Naive B cell (primary cell): ENCODE data around the gene NLRC5. TPM values are rescaled to one million over a fixed set of nuclear protein-coding genes. Genes with fewer than 3 reads are reported as not detected.
"Not testable (repeated sequence)": the region's sequence is repeated elsewhere in the genome, so short reads cannot be mapped to it uniquely, and the experiment has no call there.

Source experiments
- ATAC-seq, 2 donors: fragments of 150-1000 bp; cut with Tn5 transposase; 2 replicates each; pipeline ENCODE4 v1.10.0; 2021; ENCODE audit warnings: low read depth in 2 of 2, mild to moderate bottlenecking in 2 of 2, moderate library complexity in 2 of 2
- DNase-seq: peaks from one replicate; pipeline ENCODE4 v3.0.0; 2022
- H3K27ac Mint-ChIP-seq, 6 donors: one replicate each; pipeline ENCODE4 v1.8.0; 2020 to 2022; ENCODE audit warnings: mild to moderate bottlenecking in 6 of 6, mixed read lengths in 6 of 6, moderate library complexity in 5 of 6, inconsistent platforms in 2 of 6
- H3K27me3 Mint-ChIP-seq, 3 donors: one replicate each; pipeline ENCODE4 v1.8.0; 2021 to 2022; ENCODE audit warnings: mixed read lengths in 3 of 3, mild to moderate bottlenecking in 1 of 3
- H3K36me3 Mint-ChIP-seq, 2 donors: one replicate each; pipeline ENCODE4 v1.8.0; 2020 to 2022; ENCODE audit warnings: mixed read lengths in 2 of 2, inconsistent platforms in 1 of 2, mild to moderate bottlenecking in 1 of 2
- H3K4me1 Mint-ChIP-seq, 3 donors: one replicate each; pipeline ENCODE4 v1.8.0; 2020 to 2022; ENCODE audit warnings: mixed read lengths in 3 of 3, inconsistent platforms in 1 of 3, mild to moderate bottlenecking in 1 of 3, moderate library complexity in 1 of 3
- H3K4me3 Mint-ChIP-seq, 8 donors: one replicate each; pipeline ENCODE4 v1.8.0; 2020 to 2022; ENCODE audit warnings: mild to moderate bottlenecking in 8 of 8, mixed read lengths in 8 of 8, moderate library complexity in 8 of 8, inconsistent platforms in 2 of 8
- H3K9me3 Mint-ChIP-seq, 7 donors: one replicate each; pipeline ENCODE4 v1.8.0; 2020 to 2022; ENCODE audit warnings: mixed read lengths in 7 of 7, mild to moderate bottlenecking in 5 of 7, inconsistent platforms in 2 of 7, moderate library complexity in 1 of 7
- polyA plus RNA-seq, 6 donors: library from polyadenylated mRNA; unstranded; fragments of 300-500 nt; fragmentation: Illumina TruSeq; gene quantifications; one replicate each; pipeline ENCODE4 v1.2.3, GENCODE V29; 2021; ENCODE audit warnings: low read depth in 6 of 6

The NLRC5 gene
- polyA plus RNA-seq, 6 donors from 2014 or later, result 2.9 to 42.9 (median 29.9) TPM

DNA sequence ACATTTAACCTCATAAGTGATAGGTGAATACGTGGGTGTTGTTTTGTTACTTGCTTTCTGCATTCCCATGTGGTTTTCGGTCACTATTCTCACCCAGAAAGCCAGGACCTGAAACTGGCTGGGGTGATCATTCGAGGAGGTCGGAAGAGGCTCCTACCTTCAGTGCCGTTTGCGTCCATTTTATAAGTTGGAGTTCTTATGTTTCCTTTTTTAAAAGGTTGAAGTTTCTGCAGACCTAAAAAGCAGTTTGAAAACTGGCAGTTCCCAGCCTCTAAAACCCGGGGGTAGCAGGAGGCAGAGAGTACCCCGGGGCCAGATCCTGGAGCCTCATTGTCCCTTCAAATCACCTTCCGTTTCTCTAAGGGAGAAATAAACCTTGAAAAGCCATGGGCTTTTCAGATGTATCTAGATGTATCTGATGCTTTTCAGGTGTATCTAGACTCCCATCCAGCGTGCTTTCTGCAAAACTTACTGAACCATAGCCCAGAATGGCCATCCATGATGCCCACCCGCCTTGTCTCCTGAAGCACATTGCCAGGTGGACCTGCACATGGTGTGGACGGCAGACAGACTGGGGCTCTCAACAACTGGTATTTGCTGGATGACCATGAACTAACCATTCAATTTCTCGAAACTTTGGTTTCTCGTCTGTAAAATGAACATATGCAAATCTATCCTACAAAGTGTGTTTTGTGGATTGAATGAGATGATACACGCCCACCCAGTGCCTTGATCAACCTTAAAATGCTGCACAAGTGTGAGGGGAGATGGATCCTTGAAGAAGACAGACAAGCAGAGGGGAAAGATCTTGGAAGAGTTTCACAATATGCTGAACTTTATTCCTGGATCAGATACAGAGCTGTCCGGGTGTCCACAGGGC lies 1.3 kb downstream of the NLRC5 start:
- Mint-ChIP-seq H3K27me3 (no peaks in the 10 kb centered on the region), H3K27ac (peak overlapping the region; percentile 94 to 99 (median 98)), H3K4me3 (peak overlapping the region; percentile 93 to 100 (median 99)), H3K4me1 (peaks cover 69 to 86% (median 81%) of the 10 kb centered on the region in 3 donors), H3K36me3 (no peaks in the 10 kb centered on the region), H3K9me3 (no peaks in the 10 kb centered on the region)
- ATAC-seq, result no peak
- no peak for DNase-seq

DNA sequence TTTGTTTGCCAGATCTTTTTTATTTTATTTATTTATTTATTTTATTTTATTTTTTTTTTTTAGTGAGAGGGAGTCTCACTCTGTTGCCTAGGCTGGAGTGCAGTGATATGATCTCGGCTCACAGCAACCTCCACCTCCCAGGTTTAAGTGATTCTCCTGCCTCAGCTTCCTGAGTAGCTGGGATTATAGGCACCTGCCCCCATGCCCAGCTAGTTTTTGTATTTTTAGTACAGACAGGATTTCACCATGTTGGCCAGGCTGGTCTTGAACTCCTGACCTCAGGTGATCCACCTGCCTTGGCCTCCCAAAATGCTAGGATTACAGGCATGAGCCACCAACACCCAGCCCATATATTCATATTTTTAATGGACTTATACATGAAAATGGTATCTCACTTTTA lies 3.1 kb downstream of the NLRC5 start:
- H3K27ac Mint-ChIP-seq, result peak overlapping the region in 1 of 6 donors; percentile 97
- not testable (repeated sequence) for H3K9me3 Mint-ChIP-seq, ATAC-seq, DNase-seq, H3K36me3 Mint-ChIP-seq, H3K27me3 Mint-ChIP-seq
- peaks cover 63 to 86% (median 66%) of the 10 kb centered on the region in 3 donors for H3K4me1 Mint-ChIP-seq
- peak overlapping the region in 1 of 8 donors; percentile 93 for H3K4me3 Mint-ChIP-seq

DNA sequence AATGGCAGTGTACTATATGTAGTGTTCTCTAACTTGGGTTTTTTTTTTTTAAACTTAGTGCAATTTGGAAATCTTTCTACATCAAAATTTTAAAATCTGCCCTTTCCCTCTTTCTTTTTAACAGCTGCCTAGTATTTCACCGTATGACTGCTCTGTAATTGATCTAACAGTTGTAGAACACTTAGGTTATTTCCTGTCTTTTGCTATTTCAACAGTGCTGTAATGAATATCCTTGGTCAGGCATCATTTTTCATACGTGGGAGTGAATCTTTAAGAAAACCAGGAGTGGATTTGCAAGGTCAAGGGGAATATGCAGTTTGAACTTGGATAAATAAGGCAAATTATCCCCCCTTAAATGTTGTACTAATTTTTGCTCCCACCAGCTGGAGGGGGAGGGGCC lies 3.8 kb downstream of the NLRC5 start:
- Mint-ChIP-seq H3K27me3 (no peaks in the 10 kb centered on the region), H3K27ac (peak overlapping the region in 3 of 6 donors; percentile 1 to 57 (median 3)), H3K4me3 (peak overlapping the region in 3 of 8 donors; percentile 33 to 73 (median 54)), H3K9me3 (no peaks in the 10 kb centered on the region), H3K36me3 (no peaks in the 10 kb centered on the region), H3K4me1 (peaks cover 56 to 82% (median 59%) of the 10 kb centered on the region in 3 donors)
- DNase-seq (no peak), ATAC-seq (no peak)

DNA sequence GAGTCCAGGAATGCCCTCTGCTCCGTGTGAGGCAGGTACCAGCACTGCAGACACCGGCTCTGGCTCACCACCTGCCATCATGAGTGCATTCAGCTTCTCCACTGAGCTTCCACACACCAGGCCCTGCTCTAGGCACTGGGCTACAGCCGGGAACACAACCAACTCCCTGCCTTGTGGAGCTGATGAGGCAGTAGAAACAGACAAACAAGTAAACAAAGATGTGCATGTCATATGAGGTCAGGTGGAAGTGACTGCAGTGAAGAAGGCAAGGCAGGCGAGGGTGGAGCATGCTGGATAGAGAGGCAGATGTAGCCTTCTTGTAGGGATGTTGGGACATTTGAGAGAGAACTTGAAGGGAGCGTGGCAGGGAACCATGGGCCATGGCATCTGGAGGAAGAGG lies 5.0 kb downstream of the NLRC5 start:
- Mint-ChIP-seq H3K27ac (peak overlapping the region in 5 of 6 donors; percentile 3 to 86 (median 80)), H3K36me3 (no peaks in the 10 kb centered on the region), H3K27me3 (no peaks in the 10 kb centered on the region), H3K9me3 (no peaks in the 10 kb centered on the region), H3K4me3 (peak overlapping the region in 3 of 8 donors; percentile 0 to 64 (median 7)), H3K4me1 (peaks cover 48 to 79% (median 51%) of the 10 kb centered on the region in 3 donors)
- ATAC-seq (no peak), DNase-seq (no peak)

DNA sequence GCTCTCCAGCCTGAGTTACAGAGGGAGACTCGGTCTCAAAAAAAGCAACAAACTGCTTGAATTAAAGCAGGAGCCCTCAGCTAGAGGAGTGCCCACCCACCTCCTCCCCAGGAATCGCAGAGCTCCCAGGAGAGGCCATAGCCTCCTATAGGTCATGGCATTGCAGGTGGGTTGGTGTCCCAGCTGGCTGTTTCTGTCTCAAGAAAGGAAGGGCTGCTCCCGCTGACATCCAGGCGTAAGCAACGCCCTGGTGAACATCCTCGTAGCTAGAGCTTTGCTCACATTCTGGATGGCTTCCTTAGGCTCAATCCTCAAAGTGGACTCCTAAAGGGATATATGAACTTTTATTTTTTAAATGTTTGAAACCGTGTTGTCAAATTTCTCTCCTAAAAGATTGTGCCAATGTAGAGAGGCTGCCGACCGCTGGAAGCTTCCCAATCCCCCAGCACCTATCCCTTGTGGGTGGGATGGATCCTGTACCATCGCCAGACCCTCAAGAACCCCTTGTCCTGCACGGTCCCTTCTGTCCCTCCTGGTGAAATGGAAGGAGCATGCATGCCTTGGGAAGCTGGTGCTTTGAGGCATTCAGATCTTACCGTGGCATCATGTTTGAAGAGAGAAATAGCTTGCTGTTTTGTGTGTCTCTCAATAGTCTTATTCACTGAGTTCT lies 5.9 kb downstream of the NLRC5 start:
- H3K27me3 Mint-ChIP-seq, result no peaks in the 10 kb centered on the region
- H3K4me3 Mint-ChIP-seq, result no peak overlapping the region

DNA sequence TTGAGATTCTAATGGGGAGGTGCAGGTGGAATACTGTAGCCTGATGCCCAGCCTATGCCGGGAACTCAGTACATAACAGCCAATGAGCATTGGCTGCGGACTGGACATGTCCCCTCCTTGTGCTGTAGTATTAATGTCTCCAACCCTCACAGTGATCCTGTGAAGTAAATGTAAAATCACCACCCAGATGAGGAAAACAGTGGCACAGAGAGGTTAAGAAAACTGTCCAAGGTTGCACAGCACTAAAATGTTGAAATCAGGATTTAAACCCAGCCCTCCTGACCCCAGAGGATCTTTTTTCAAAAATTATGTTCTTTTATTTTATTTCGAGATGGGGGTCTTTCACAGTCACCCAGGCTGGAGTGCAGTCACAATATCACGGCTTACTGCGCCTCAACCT lies 7.9 kb downstream of the NLRC5 start:
- ATAC-seq (no peak), DNase-seq (no peak)
- Mint-ChIP-seq H3K9me3 (no peaks in the 10 kb centered on the region), H3K36me3 (no peaks in the 10 kb centered on the region), H3K4me3 (peak overlapping the region in 1 of 8 donors; percentile 15), H3K27me3 (no peaks in the 10 kb centered on the region), H3K27ac (peak overlapping the region in 2 of 6 donors; percentile 7 to 91), H3K4me1 (peaks cover 50 to 80% (median 55%) of the 10 kb centered on the region in 3 donors)

More for the DNA sequence above, 5.9 kb downstream of the NLRC5 start:
- H3K27ac Mint-ChIP-seq, result peak overlapping the region in 2 of 6 donors; percentile 66 to 75
- no peaks in the 10 kb centered on the region for H3K9me3 Mint-ChIP-seq
- no peak for ATAC-seq
- H3K36me3 Mint-ChIP-seq, result no peaks in the 10 kb centered on the region
- no peak for DNase-seq
- H3K4me1 Mint-ChIP-seq, result peaks cover 50 to 81% (median 51%) of the 10 kb centered on the region in 3 donors

DNA sequence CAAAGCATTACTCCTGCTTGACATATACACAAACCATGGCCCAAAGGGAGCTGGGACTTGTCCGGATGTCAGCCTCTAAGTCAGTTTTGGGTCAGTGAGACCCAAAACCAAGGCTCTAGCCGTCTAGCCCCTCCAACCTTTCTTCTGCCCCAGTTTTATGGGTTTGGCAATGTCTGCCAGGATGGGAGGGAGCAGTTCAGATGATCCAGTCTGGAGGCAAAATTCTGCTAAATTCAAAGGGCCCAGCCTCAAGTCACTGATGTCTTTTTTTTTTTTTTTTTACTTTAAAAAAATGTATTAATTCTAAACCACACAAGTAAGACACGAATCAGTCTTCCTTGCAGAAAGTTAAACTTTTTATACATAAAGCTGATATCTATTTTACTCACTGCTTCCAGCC lies 8.6 kb downstream of the NLRC5 start:
- ATAC-seq, result no peak
- Mint-ChIP-seq H3K4me3 (no peak overlapping the region), H3K27me3 (no peaks in the 10 kb centered on the region), H3K27ac (peak overlapping the region in 3 of 6 donors; percentile 26 to 91 (median 81)), H3K36me3 (no peaks in the 10 kb centered on the region), H3K9me3 (no peaks in the 10 kb centered on the region), H3K4me1 (peaks cover 52 to 84% (median 53%) of the 10 kb centered on the region in 3 donors)
- no peak for DNase-seq

DNA sequence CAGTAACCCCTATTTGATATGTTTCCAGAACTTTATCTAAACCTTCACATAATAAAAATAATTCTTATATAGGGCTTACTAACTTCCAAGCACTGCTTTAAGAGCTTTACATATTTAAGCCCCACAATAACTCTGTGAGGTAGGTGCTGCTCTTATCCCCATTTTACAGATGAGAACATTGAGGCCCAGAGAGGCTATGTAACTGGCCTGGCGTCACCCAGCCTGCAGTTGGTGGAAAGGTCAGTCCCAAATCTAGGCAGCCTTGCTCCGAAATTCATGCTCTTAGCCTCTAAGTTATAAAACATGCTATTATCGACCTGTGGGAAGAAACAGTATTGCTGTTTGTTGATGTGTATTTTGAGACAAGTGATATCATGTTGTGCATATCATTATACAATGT lies 9.0 kb downstream of the NLRC5 start:
- H3K27ac Mint-ChIP-seq, result peak overlapping the region in 5 of 6 donors; percentile 30 to 91 (median 81)
- H3K4me1 Mint-ChIP-seq, result peaks cover 52 to 84% (median 52%) of the 10 kb centered on the region in 3 donors
- no peak for ATAC-seq
- H3K36me3 Mint-ChIP-seq, result no peaks in the 10 kb centered on the region
- no peaks in the 10 kb centered on the region for H3K27me3 Mint-ChIP-seq
- H3K9me3 Mint-ChIP-seq, result no peaks in the 10 kb centered on the region
- DNase-seq, result no peak
- no peak overlapping the region for H3K4me3 Mint-ChIP-seq

DNA sequence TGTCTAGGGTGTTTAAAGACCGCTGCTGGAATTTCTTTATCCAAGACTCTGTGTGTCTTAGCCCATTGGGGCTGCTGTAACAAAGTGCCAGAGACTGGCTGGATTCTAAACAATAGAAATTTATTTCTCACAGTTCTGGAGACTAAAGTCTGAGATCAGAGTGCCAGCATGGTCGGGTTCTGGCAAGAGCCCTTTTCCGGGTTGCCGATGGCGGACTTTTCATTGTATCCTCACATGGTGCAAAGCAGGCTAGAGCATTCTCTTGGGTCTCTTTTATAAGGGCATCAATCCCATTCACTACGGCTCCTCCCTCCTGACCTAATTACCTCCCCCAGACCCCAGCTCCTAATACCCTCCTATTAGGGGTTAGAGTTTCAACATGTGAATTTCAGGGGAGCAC lies 9.5 kb downstream of the NLRC5 start:
- Mint-ChIP-seq H3K36me3 (no peaks in the 10 kb centered on the region), H3K4me1 (peaks cover 52 to 84% (median 54%) of the 10 kb centered on the region in 3 donors), H3K27me3 (no peaks in the 10 kb centered on the region), H3K9me3 (no peaks in the 10 kb centered on the region), H3K27ac (peak overlapping the region; percentile 55 to 95 (median 86)), H3K4me3 (no peak overlapping the region)
- ATAC-seq (no peak), DNase-seq (no peak)

DNA sequence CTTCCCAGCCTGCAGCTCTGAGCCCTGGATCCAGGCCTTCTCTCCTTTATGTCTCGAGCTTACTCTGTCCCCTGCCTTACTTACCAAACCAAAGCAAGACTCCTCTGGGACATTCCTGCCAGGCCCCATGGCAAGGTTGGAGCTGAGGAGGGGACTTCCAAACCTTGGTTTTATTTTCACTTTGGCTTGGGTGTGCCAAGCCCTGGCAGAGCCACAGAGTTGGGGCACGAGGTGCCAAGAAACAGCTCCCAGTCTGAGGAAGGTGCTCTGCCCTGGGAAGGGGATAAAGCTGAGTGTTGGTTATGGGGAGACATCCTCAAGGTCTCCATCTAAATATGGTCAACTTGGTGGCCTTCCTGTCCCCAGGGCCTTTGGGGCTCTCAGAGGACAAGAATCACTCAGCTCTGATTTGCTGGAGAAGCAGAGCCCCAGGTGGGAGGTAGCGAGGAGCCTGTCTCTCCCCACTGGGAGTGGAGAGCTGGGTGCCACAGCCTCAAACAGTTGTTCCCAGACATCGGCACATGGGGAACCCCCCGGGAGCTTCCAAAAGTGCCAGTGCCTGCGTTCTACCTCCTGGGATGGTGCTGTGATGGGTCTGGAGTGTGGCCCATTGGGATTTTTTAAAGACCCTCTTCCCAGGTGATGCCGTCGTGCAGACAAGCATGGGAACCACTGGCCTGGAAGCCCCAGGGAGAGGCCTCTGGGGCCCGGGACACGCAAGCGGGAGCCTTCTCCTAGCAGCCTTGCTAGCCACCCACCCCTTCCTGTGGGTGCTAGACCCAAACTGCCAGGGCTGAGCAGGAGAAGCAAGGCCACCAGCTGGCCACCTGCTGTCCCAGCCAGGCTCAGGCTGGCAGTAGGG lies 10.3 kb downstream of the NLRC5 start:
- Mint-ChIP-seq H3K36me3 (no peaks in the 10 kb centered on the region), H3K4me1 (peaks cover 52 to 84% (median 54%) of the 10 kb centered on the region in 3 donors), H3K9me3 (no peaks in the 10 kb centered on the region), H3K27me3 (no peaks in the 10 kb centered on the region), H3K27ac (peak overlapping the region; percentile 81 to 96 (median 93)), H3K4me3 (peak overlapping the region in 4 of 8 donors; percentile 15 to 70 (median 45))
- DNase-seq (no peak), ATAC-seq (peak; percentile 57 to 66)

DNA sequence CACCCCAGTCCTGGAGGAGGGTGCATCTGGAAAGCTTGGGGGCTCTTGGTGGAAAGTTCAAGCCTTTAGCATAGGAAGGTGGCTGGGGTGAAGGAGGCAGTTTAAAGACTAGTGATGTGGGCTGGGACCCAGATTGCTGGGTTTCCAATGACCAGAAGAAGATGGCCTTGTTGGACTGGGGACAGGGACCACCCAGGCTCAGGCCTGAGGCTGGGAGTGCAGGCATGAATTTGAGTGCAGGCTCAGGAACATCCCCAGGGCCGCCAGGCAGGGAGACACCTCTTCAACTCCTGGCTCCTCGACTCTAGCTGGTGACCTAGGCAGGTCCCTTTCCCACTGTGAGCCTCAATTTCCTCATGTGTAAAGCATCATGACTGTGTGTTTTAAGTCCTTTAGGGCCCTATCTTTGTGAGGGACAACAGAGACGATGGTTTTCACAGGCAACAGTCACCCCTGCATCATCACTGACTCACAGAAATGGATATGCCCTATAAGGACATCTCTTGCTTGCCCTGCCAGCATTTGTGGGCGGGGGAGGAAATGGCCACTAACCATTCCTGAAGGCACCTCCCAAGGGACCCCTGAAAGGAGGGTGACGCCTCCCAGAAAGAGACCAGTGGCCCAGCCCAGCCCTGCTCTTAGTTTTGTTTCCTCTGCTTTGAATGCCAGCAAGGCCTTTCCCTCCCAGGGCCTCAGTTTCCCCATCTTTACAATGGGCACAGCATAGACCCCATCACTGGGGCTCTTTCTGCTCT lies 11.1 kb downstream of the NLRC5 start:
- Mint-ChIP-seq H3K4me3 (peak overlapping the region in 2 of 8 donors; percentile 8 to 49), H3K4me1 (peaks cover 57 to 88% (median 57%) of the 10 kb centered on the region in 3 donors), H3K36me3 (no peaks in the 10 kb centered on the region), H3K27ac (peak overlapping the region; percentile 52 to 95 (median 92)), H3K9me3 (no peaks in the 10 kb centered on the region), H3K27me3 (no peaks in the 10 kb centered on the region)
- ATAC-seq, result peak in 1 of 2 donors; percentile 11
- DNase-seq, result no peak

DNA sequence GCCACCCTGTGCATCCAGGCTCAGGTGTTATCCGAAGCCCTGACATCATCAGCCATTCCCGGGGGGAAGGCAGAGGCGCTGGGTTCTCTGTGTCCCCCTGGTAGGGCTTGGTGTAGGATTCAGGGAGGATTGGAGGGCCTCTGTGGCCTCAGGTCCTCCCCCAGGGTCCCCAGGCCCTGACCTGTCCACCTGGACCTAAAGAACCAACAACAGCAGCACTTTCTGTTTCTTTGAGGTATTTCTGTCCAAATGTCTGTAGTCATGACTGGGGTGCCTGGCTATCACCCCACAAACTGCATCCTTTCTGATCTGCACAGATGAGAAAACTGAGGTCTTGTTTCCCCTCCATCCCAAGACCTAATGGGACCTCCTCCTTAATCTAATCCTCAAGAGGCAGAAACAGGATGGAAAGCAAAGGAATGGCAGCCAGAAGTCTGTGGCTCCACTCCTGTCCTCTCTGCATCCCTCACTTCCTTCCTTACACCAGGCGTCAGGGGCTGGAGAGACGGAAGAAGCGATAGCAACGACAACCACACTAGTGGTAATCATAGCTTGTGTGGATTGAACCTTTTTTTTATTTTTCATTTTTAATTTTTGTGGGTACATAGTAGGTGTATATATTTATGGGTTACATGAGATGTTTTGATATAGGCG lies 11.8 kb downstream of the NLRC5 start:
- Mint-ChIP-seq H3K4me1 (peaks cover 52 to 88% (median 59%) of the 10 kb centered on the region in 3 donors), H3K36me3 (no peaks in the 10 kb centered on the region)

More for the DNA sequence above, 11.8 kb downstream of the NLRC5 start:
- ATAC-seq (no peak), DNase-seq (no peak)
- H3K9me3 Mint-ChIP-seq, result no peaks in the 10 kb centered on the region
- H3K4me3 Mint-ChIP-seq, result peak overlapping the region in 3 of 8 donors; percentile 10 to 60 (median 17)
- no peaks in the 10 kb centered on the region for H3K27me3 Mint-ChIP-seq
- H3K27ac Mint-ChIP-seq, result peak overlapping the region; percentile 57 to 95 (median 92)
